Fibroblast of lung (primary cell): ENCODE measurements around the gene PRMT3.

Source experiments
- EZH2 ChIP-seq: IDR thresholded peaks from 2 replicates; pipeline ENCODE4 v1.5.1; 2012; ENCODE audit warnings: low read length, control low read depth, mild to moderate bottlenecking; ENCODE audit errors: missing control alignments
- TF ChIP-seq, protein P1 (sequence below), 2 donors: IDR thresholded peaks in 1 of 2; conservative IDR thresholded peaks in 1 of 2; 1 replicate in 1 of 2; 2 replicates in 1 of 2; pipeline ENCODE4 v1.5.1; 2011 to 2012; ENCODE audit warnings: low read length in 2 of 2, control low read depth in 1 of 2, inconsistent platforms in 1 of 2, low read depth in 1 of 2, mild to moderate bottlenecking in 1 of 2

DNA sequence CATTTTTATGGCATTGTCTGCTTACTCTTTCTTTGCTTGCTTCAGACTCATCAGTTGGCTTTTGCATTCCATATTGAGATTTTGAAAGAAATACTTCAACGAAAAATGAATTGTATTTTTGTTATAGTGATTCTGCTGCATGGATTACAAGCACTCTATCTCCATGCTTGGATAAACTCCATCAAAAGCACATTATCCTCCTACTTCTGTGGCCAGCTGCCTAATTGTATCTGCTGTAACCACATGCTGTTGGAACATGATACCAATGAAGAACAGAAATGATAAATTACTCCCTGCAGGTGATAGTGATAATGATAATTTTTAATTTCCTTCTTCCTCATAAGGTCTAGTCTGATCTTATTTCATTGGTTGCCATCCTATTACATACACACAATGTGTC, 100.8 kb downstream of the PRMT3 start:
- TF ChIP-seq, protein P1, sequence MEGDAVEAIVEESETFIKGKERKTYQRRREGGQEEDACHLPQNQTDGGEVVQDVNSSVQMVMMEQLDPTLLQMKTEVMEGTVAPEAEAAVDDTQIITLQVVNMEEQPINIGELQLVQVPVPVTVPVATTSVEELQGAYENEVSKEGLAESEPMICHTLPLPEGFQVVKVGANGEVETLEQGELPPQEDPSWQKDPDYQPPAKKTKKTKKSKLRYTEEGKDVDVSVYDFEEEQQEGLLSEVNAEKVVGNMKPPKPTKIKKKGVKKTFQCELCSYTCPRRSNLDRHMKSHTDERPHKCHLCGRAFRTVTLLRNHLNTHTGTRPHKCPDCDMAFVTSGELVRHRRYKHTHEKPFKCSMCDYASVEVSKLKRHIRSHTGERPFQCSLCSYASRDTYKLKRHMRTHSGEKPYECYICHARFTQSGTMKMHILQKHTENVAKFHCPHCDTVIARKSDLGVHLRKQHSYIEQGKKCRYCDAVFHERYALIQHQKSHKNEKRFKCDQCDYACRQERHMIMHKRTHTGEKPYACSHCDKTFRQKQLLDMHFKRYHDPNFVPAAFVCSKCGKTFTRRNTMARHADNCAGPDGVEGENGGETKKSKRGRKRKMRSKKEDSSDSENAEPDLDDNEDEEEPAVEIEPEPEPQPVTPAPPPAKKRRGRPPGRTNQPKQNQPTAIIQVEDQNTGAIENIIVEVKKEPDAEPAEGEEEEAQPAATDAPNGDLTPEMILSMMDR (conservative IDR thresholded peaks at IDR 0.05 in 1 of 2, IDR thresholded peaks at IDR 0.05 in 1 of 2; ENCODE audit: low read depth in 1 of 2, low read length in 2 of 2): no peak
- no peak for TF ChIP-seq EZH2
